ENCODE results near the gene C5orf46.

Gene C5orf46

DNA sequence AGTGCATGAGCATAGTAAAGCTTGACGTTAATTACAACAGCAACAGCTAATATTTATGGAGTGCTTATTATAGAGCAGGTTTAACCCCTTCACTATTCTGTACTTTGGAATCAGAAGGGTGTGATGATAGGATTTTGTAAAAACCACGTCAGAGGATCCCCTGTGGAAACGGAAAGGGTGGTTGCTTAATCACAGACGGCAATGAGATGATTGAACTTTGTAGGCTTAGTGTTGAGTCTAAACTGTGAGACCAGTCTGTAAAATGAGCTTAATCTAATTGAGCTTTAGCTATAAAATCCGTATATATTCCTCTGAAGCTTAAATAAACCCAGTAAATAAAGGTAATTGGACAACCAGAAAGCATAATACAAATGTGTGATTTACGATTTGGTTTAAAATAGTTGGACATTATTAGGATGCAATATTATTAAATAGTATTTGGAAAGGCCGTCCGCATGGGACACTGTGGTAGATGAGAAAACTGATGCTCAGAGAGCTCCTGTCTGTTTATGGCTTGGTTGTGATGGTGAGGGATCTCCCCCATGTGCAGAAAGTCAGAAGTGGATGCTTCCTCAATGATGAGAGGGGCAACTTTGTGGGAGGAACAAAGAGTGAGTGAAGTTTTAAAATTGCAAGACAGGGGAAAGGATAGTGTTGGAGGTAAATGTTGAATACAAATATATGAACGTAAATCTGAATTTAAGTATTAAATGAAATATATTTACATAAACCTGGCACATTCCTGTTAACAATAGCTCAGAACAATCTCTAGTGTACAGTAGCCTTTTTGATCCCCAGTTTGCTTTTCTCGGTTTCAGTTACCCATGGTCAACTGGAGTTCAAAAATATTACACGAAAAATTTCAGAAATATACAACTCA is 51.2 kb downstream of the C5orf46 start:
- no peak for DNase-seq (ENCODE audit: low read depth, low spot score)
- TF ChIP-seq, protein P1, sequence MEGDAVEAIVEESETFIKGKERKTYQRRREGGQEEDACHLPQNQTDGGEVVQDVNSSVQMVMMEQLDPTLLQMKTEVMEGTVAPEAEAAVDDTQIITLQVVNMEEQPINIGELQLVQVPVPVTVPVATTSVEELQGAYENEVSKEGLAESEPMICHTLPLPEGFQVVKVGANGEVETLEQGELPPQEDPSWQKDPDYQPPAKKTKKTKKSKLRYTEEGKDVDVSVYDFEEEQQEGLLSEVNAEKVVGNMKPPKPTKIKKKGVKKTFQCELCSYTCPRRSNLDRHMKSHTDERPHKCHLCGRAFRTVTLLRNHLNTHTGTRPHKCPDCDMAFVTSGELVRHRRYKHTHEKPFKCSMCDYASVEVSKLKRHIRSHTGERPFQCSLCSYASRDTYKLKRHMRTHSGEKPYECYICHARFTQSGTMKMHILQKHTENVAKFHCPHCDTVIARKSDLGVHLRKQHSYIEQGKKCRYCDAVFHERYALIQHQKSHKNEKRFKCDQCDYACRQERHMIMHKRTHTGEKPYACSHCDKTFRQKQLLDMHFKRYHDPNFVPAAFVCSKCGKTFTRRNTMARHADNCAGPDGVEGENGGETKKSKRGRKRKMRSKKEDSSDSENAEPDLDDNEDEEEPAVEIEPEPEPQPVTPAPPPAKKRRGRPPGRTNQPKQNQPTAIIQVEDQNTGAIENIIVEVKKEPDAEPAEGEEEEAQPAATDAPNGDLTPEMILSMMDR (IDR thresholded peaks at IDR 0.05; ENCODE audit: insufficient read depth, low read length, missing control alignments) = no peak
- CTCF ChIA-PET = interaction anchor here (1.2 to 3.6 kb wide), 3 partner anchors 8 to 876 kb away, joined by 4 to 22 read pairs (median 13); no protein-coding TSS in a partner anchor
- no peak overlapping the region for H3K4me3 ChIP-seq (ENCODE audit: low read depth, low read length)
- POLR2A ChIA-PET = no interaction called here

DNA sequence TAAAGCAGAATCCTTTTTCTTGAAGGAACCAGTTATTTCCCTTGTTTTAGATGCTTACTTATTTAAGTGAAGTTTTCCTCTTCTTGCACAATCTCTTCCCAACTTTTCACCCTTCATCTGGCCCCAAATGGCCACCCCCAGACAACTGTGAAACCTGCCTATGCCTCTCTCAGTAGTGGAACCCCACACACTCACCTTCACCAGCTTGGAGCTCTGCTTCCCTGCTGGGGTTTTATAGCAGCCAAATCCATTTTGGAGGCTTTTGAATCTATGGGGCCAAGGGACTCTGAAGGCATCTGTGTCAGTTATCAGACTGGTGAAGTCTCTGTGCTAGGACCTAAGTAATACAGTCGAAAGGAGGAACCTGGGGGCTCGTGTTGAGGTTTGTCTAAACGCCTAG is 52.0 kb downstream of the C5orf46 start:
- no peak for DNase-seq (ENCODE audit: low read depth, low spot score)
- no peak overlapping the region for H3K4me3 ChIP-seq (ENCODE audit: low read depth, low read length)
- TF ChIP-seq, protein P1 (IDR thresholded peaks at IDR 0.05; ENCODE audit: insufficient read depth, low read length, missing control alignments) = no peak
- CTCF ChIA-PET = interaction anchor here (1.0 to 1.2 kb wide), 2 partner anchors 226 to 877 kb away, joined by 3 to 4 read pairs; no protein-coding TSS in a partner anchor
- POLR2A ChIA-PET = no interaction called here

DNA sequence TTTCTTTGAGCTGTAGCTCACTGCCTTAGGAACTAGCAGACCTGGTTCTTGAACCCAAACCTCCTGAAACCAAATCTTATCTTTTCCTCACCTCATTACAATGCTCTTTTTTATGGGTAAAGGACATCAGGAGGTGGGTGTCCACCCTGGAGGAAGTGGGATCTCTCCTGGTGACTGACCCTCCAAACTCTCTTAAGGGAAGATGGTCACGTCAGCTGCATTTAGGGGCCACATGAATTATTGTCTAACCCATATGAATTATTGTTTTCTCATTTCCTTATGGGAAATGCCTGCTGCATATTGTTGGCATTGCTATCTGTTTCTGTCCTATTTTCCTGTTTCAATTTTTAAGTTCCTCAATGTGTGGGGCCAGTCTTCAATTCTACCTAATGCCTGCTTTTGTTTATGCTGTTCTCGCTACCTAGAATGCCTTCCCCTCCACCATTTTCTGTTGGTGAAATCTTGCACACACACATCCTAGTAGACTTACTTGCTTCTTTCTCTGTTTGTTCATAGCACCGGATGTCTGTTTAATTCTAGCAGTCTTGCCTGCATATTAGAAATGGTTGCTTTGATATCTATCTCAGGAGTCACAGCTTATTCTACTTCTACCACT is 52.9 kb downstream of the C5orf46 start:
- ChIA-PET POLR2A (no interaction called here), CTCF (interaction anchor here (1.0 kb wide), 1 partner anchor 225 kb away, joined by 3 read pairs; no protein-coding TSS in a partner anchor)
- TF ChIP-seq, protein P1 (IDR thresholded peaks at IDR 0.05; ENCODE audit: insufficient read depth, low read length, missing control alignments) = no peak
- no peak for DNase-seq (ENCODE audit: low read depth, low spot score)
- H3K4me3 ChIP-seq (ENCODE audit: low read depth, low read length) = no peak overlapping the region

DNA sequence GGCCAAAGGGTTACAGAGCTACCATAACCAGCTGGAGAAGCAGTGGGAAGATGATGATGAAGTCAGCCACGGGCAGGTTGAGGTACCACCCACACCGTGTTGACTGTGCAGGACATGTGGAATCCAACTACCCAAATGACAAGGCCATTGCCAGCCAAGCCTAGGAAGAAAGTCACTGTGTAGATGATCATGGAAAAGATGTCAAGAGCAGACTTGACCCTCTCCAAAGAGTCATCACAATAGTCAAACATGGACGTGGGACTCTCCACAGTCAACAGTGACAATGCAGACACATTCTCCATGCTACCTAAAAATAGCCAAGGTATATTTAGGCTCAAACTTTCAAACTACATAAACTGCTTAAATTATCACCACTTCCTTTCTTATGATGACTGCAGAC is 54.0 kb downstream of the C5orf46 start:
- POLR2A ChIA-PET = no interaction called here
- TF ChIP-seq, protein P1 (IDR thresholded peaks at IDR 0.05; ENCODE audit: insufficient read depth, low read length, missing control alignments) = no peak
- no peak overlapping the region for H3K4me3 ChIP-seq (ENCODE audit: low read depth, low read length)
- CTCF ChIA-PET = no interaction called here
- no peak for DNase-seq (ENCODE audit: low read depth, low spot score)

DNA sequence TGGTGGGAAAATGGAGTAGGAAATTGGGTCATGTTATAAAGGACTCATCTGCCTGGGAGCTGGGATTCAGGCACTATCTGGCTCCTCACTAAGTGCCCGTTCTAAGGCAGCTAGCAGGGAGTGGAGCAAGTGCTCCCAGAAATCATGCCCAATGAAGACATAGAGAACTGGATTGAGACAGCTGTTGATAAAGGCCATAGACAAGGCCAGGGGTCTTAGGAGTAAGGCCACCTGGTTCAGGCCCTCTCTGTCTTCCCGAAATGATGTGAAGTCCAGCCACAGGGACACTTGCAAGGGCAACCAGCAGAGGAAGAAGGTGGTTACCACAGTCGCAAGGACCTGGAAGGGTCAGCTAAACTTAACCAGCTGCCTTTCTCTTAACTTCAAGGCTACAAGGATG is 54.8 kb downstream of the C5orf46 start:
- TF ChIP-seq, protein P1 (IDR thresholded peaks at IDR 0.05; ENCODE audit: insufficient read depth, low read length, missing control alignments) = no peak
- no peak overlapping the region for H3K4me3 ChIP-seq (ENCODE audit: low read depth, low read length)
- POLR2A ChIA-PET = no interaction called here
- DNase-seq (ENCODE audit: low read depth, low spot score) = no peak
- CTCF ChIA-PET = no interaction called here

DNA sequence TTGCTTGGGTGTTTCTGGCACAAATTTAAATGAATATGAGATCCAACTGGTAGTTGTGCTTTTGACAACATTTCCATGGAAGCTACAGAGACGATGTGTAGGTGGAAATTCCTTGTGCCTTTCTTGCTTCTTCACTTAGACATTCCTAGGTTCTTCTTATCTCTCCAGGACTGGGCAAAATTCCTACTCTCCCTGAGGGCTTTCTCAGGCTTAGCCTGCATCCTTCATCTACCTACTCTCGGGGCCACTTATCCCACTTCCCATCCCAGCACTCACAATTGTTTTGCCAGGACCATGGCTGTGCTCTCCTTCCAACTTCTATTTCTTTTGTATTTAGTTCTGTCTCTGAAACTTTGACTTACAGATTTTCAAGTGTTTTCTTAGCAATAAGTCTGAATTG is 57.1 kb downstream of the C5orf46 start:
- no peak for DNase-seq (ENCODE audit: low read depth, low spot score)
- H3K4me3 ChIP-seq (ENCODE audit: low read depth, low read length) = no peak overlapping the region
- TF ChIP-seq, protein P1 (IDR thresholded peaks at IDR 0.05; ENCODE audit: insufficient read depth, low read length, missing control alignments) = no peak
- ChIA-PET POLR2A (no interaction called here), CTCF (interaction anchor here (1.8 kb wide), 1 partner anchor 10 kb away, joined by 5 read pairs; no protein-coding TSS in a partner anchor)

All from AG04449 (cell line).